GM19023 (cell line): ENCODE measurements around the gene ACSM5.
A peak's percentile ranks its signal among the peaks of the same experiment; 100 is the strongest.

ENCODE experiments used
- ATAC-seq: cut with Tn5 transposase; IDR thresholded peaks from one replicate; pipeline ENCODE4 v1.9.1; 2021; ENCODE audit warnings: mild to moderate bottlenecking, moderate library complexity; ENCODE audit not compliant: unreplicated experiment

Gene ACSM5

DNA sequence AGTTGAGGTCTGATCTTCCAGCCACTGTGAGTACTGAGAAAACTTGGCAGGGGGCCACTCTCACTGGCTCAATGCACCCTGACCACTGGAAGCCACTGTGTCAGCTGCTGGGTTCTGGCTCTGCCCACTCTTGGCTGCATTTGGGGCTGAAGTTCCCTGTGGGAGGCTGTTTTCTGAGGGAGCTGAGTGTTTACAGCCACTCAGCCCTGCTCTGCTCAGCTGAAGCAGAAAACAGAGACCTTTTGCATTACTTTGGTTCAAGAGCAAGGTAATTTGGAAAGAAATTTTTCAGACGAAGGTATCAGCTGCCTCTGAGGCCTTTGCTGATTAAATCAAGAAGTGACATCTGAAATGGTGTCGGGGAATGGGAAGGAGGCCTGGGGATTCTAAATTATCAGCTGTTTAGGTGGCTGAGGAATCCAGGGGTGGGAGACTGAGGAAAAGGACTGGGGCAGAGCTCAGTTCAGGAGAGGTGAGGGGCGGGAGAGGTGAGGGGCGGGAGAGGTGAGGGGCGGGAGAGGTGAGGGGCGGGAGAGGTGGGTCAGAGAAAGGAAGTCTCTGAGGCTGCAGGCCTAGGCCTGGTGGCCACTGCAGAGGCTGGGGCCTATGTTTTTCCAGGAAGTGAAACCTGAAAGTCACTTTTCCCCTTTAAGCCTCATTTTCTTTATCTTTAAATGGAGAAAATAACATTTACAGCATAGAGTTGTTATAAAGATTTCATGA is at the start of gene ACSM5:
ACSM5 (plus strand) TSS at position 137 of the 723 bp plus-strand sequence. CDS start 1,951 bp downstream, outside the sequence.
- ATAC-seq = no peak

GRCh38 chr16:20359997-20360396 is 49.3 kb upstream of the ACSM5 start:
- ATAC-seq = no peak

DNA sequence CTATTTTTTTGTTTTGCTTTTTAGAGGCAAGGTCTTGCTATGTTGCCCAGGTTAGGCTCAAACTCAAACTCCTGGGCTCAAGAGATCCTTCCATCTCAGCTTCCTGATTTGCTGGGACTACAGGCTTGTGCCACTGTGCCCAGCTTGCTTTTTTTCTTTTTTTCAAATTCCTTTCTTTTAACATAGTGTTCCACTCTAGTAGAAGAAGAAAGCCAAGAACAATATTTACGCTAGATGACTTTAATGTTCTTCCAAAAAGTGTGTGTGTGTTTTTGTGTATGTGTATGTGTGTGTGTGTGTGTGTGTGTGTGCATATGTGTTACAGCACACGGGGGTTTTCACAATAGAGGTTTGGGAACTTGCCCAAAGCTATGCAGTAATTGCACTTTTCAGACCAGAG is 46.1 kb upstream of the ACSM5 start:
- no peak for ATAC-seq

DNA sequence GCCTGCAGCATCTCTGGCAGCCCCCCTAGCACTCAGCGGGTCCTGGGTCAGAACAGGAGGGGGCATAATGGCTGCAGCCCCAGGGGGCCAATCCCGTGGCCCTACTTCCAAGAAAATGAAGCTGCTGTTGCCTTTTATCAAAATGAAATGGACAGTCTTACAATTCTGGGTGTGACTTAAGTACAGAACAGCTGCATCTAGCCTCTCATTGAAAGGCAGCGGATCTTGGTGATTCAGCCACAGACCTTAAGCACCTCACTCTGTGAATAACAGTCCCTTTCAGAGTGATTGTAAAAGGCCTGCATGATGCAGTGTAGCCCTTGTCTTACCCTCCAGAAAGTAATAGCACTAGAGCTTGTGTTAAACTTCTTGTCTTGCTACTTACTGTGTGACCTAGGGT is 45.3 kb upstream of the ACSM5 start:
- no peak for ATAC-seq

GRCh38 chr16:20369452-20370054 is 39.8 kb upstream of the ACSM5 start:
- no peak for ATAC-seq

DNA sequence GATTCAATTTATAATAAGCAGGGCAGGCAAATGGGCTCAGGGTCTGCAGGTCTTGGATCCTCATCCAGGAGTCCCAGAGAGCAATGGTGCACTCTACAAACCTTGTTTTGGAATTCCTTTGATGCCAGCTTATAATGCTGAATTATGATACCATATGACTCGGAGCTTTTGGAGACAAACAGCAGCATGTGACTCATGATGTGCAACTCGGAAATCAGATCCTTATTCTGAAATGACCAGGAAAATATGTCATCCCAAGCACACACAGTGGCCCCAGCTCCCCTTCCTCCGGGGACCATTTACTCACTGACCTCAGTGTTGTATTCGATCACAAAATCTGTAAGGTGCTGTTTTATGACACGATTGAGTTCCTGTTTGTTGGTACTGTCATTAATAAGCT is 36.6 kb upstream of the ACSM5 start:
- no peak for ATAC-seq

GRCh38 chr16:20377181-20377580 is 32.2 kb upstream of the ACSM5 start:
- ATAC-seq = no peak

DNA sequence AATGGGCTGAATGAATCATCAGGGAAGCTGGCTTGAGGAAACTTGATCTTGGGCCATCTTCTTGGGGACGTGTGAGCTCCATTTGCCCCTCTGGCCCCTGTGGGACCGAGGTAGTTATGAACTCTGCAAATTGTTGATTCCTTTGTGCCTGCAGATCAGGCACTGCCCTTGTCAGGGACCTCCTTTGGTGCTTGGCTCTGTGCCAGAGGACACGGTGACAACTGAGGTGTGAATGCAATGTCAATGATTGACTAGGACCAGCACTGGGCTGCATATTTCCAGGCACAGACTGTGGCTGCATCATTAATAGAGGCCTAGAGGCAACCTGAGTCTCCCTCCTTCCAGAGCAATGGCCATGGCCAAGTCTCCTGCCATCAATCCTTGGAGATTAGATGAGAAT is 28.6 kb upstream of the ACSM5 start:
- ATAC-seq = no peak

- ATAC-seq = no peak
Measured at GRCh38 chr16:20382202-20382948, 27.0 kb upstream of the ACSM5 start.

GRCh38 chr16:20383106-20384029 is 26.0 kb upstream of the ACSM5 start:
- ATAC-seq = peak; percentile 60

GRCh38 chr16:20385844-20386832 is 23.2 kb upstream of the ACSM5 start:
- ATAC-seq = no peak

DNA sequence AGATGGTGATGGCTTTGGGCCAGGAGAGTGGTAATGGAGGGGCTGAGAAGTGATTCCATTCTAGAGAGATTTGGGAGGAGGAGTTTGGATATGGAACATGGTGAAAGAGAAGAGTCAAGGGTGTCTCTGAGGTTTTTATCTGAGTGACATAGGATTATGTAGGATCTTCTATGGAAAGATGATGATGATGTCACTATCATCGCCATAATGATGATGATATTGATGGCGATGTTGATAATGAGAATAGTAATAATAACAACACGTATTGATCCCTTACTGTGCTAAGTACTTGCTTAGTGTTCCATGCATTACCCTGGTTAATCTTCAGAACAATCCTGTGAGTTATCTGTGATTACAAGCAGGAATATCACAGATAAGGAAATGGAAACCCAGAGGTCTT is 21.4 kb upstream of the ACSM5 start:
- no peak for ATAC-seq

- ATAC-seq = no peak
Measured at GRCh38 chr16:20388854-20389253, 20.5 kb upstream of the ACSM5 start.

DNA sequence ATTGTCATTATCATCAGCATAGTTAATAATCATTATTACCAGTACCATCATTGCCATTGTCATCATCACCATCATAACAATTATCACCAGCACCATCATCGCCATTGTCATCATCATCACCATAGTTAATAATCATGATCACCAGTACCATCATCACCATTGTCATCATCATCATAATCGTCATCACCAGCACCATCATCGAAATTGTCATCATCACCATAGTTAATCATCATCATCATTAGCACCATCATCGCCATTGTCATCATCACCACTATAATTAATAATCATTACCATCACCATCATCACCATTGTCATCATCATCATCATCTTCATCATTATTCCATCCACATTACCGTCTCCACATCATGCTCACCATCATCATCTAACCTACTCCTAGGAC is 18.3 kb upstream of the ACSM5 start:
- no peak for ATAC-seq

DNA sequence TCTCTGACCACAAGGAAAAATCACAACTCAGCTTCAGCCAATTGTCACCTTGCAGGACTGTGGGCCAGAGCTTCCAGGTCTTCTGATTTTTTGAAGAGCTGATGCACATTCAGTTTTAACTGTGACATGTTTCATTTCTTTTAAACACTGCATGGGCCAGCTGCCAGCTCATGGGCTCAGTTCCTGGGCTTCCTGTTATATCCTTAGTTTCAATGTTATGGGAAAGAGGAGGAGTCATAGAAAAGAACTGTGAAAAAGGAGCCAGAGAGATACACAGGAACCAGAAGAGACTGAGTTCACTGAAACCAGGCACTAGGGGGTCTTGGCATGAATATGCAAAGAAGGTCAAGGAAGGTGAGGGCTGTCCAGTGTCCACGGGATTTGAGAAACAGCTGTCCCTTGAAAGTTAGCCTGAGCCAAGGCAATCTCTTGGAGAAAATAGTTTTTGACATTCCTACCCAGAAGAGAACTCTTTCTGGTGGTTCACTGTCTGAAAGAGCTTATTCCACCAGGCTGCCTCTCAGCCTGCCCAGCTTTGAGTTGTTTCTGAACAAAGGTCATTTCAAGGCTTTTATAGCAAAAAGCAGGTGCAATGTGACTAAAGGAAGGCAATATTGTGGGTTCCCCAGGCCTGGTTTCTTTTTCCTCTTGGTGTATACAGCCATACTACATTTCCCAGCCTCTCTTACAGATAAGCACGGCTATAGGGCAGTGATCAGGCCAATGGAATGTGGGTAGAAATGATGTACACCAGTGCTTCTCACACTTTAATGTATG is 15.3 kb upstream of the ACSM5 start:
- ATAC-seq = no peak

DNA sequence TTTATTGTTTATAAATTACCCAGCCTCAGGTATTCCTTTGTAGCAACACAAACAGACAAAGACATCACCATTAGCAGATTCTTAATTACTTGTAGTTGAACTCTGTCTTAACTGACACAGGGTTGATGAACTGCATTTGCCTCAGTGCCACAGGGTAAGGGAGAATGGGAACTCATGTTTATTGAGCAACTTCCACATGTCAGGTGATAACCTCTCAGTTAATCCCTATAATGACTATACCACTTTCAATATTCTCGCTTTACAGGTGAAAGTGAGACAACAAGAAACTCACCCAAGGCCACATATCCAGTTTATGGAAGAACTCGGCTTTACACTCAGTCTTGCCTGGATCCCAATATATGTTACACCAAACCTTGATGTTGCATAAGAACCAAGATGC is 13.4 kb upstream of the ACSM5 start:
- no peak for ATAC-seq

DNA sequence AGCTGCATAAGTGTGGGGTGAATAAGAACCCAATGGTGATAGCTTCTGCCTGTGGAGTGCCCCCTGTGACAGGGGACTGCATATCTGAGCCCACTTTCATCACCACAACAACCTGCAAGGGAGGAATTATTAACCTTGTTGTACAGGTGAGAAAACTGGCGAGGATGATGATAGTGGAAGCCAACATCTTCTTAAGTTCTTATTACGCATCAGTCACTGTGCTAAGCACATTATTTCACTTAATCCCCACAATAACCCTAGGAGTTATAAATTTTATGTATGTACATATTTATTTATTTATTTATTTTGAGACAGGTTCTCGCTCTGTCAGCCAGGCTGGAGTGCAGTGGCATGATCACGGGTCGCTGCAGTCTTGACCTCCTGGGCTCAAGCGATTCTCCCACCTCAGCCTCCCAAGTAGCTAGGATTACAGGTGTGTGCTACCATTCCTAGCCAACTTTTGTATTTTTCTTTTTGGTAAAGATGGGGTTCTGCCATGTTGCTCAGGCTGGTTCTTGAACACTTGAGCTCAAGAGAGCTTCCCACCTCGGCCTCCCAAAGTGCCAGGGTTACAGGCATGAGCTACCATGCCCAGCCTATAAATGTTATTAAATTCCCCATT is 12.4 kb upstream of the ACSM5 start:
- no peak for ATAC-seq

DNA sequence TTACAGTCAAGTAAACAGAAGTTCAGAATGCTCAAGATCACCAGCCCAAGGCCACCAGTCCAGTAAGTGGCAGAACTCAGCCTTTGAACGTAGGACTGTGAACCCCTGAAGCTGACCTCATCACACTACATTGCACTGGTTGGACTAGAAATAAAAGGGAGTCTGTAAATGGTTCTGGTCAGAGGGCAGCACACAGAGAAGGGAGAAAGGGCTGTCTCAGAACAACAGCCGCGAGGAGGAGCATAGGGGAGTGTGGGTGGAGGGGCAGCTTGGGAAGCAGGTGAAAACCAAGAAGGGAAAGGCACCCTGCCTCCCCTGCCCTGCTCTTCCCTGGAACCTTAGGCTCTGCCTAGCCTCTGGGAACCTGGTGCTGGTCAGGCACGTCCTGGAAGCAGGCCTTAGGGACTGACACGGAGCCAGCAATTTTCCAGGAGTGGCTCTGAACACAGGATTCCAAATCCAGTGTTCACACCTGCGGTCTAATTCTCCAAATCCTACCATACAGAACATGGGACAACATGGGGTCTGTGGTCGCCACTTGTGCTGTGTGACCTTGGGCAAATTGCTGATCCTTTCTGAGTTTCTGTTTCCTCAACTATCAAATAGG is 11.8 kb upstream of the ACSM5 start:
- no peak for ATAC-seq
